ENCODE data around the gene RBM14.

The RBM14 gene

GRCh38 chr11:66619080-66619554 is 2.7 kb downstream of the RBM14 start:
- TF ChIP-seq RAD21 (IDR thresholded peaks at IDR 0.05; ENCODE audit: low read depth) (no peak), TCF12 (IDR thresholded peaks at IDR 0.05; ENCODE audit: low read depth) (no peak), ZBTB7A (IDR thresholded peaks at IDR 0.05; ENCODE audit: low read depth) (no peak), CEBPB (IDR thresholded peaks at IDR 0.05) (no peak), TEAD4 (IDR thresholded peaks at IDR 0.05) (no peak), CREB1 (IDR thresholded peaks at IDR 0.05; ENCODE audit: low read depth) (no peak), REST (IDR thresholded peaks at IDR 0.05; ENCODE audit: low read depth) (no peak), NFIC (IDR thresholded peaks at IDR 0.05) (no peak), FOXM1 (IDR thresholded peaks at IDR 0.05; ENCODE audit: borderline replicate concordance, low read depth) (no peak), YY1 (IDR thresholded peaks at IDR 0.05; ENCODE audit: low read depth) (no peak), TAF1 (IDR thresholded peaks at IDR 0.05; ENCODE audit: low read depth) (no peak), EGR1 (IDR thresholded peaks at IDR 0.05) (no peak), EP300 (IDR thresholded peaks at IDR 0.05; ENCODE audit: borderline replicate concordance) (no peak)
- TF ChIP-seq, protein P1, sequence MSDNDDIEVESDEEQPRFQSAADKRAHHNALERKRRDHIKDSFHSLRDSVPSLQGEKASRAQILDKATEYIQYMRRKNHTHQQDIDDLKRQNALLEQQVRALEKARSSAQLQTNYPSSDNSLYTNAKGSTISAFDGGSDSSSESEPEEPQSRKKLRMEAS (IDR thresholded peaks at IDR 0.05): no peak
- TF ChIP-seq, protein P2, sequence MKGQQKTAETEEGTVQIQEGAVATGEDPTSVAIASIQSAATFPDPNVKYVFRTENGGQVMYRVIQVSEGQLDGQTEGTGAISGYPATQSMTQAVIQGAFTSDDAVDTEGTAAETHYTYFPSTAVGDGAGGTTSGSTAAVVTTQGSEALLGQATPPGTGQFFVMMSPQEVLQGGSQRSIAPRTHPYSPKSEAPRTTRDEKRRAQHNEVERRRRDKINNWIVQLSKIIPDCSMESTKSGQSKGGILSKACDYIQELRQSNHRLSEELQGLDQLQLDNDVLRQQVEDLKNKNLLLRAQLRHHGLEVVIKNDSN (IDR thresholded peaks at IDR 0.05): no peak

DNA sequence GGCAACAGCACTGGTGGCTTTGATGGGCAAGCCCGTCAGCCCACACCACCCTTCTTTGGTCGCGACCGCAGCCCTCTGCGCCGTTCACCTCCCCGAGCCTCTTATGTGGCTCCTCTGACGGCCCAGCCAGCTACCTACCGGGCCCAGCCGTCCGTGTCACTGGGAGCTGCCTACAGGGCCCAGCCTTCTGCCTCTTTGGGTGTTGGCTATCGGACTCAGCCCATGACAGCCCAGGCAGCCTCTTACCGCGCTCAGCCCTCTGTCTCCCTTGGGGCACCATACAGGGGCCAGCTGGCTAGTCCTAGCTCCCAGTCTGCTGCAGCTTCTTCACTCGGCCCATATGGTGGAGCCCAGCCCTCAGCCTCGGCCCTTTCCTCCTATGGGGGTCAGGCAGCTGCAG is 8.0 kb downstream of the RBM14 start:
- TF ChIP-seq RAD21 (IDR thresholded peaks at IDR 0.05; ENCODE audit: low read depth) (no peak), REST (IDR thresholded peaks at IDR 0.05; ENCODE audit: low read depth) (no peak), TAF1 (IDR thresholded peaks at IDR 0.05; ENCODE audit: low read depth) (no peak), TEAD4 (IDR thresholded peaks at IDR 0.05) (no peak)

DNA sequence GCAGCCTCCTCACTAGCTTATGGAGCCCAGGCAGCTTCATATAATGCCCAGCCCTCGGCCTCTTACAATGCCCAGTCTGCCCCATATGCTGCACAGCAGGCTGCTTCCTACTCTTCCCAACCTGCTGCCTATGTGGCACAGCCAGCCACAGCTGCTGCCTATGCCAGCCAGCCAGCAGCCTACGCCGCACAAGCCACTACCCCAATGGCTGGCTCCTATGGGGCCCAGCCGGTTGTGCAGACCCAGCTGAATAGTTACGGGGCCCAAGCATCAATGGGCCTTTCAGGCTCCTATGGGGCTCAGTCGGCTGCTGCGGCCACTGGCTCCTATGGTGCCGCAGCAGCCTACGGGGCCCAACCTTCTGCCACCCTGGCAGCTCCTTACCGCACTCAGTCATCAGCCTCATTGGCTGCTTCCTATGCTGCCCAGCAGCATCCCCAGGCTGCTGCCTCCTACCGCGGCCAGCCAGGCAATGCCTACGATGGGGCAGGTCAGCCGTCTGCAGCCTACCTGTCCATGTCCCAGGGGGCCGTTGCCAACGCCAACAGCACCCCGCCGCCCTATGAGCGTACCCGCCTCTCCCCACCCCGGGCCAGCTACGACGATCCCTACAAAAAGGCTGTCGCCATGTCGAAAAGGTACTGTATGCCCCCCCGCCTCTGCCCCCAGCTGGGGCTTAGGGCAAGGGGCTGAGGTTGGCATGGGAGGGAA is 8.8 kb downstream of the RBM14 start:
- TF ChIP-seq NFIC (IDR thresholded peaks at IDR 0.05): no peak
- no peak for TF ChIP-seq CREB1 (IDR thresholded peaks at IDR 0.05; ENCODE audit: low read depth)

GRCh38 chr11:66625752-66626149 is 9.3 kb downstream of the RBM14 start:
- TF ChIP-seq, protein P2 (IDR thresholded peaks at IDR 0.05): no peak
- TF ChIP-seq YY1 (IDR thresholded peaks at IDR 0.05; ENCODE audit: low read depth): no peak
- no peak for TF ChIP-seq EGR1 (IDR thresholded peaks at IDR 0.05)
- no peak for TF ChIP-seq ZBTB7A (IDR thresholded peaks at IDR 0.05; ENCODE audit: low read depth)

DNA sequence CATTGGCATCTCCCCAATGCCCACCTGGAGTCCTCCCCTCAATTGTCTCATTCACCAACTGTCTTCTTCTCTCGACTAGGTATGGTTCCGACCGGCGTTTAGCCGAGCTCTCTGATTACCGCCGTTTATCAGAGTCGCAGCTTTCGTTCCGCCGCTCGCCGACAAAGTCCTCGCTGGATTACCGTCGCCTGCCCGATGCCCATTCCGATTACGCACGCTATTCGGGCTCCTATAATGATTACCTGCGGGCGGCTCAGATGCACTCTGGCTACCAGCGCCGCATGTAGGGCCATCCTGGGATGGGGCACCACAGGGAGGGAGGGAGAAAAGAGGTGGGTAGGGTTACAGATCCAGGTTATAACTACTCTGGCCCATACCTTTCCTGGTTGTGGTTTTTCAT is 10.0 kb downstream of the RBM14 start:
- TF ChIP-seq ZBTB7A (IDR thresholded peaks at IDR 0.05; ENCODE audit: low read depth) (no peak), REST (IDR thresholded peaks at IDR 0.05; ENCODE audit: low read depth) (no peak), CEBPB (IDR thresholded peaks at IDR 0.05) (no peak), EGR1 (IDR thresholded peaks at IDR 0.05) (no peak), YY1 (IDR thresholded peaks at IDR 0.05; ENCODE audit: low read depth) (no peak), NFIC (IDR thresholded peaks at IDR 0.05) (no peak)

Measured in Ishikawa (cell line).